ENCODE measurements around the gene G2E3. TPM values are rescaled to one million over a fixed set of nuclear protein-coding genes. Genes with fewer than 3 reads are reported as not detected.

Gene G2E3
- total and polyA plus RNA-seq, 11 donors = 2.4 to 10.2 (median 6.8) TPM

DNA sequence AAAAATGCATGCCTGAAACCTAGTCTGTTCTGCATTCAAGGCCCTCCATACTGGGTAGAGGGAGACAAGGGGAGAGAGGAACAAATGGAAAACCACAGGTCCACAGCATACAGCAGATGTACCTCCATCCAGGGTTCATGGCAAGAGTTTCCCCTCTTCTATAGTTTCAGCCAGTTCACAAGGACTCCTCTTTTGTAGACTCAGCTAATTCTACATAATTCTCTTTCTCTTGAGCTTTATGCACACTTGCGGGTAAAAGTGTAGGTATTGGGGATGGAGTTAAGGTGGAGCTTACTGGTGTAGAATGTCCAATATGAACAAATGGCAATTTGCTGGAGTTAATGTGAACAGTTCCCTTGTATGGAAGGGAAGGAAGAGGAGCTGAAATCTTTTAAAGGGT, 23.4 kb downstream of the G2E3 start:
- H3K4me3 ChIP-seq = no peak overlapping the region
- H3K4me1 ChIP-seq = peaks cover 0 to 4% (median 0%) of the 10 kb centered on the region in 12 donors
- H3K9me3 ChIP-seq = peaks cover 0 to 20% (median 4%) of the 10 kb centered on the region in 12 donors
- no peak overlapping the region for H3K27ac ChIP-seq
- ATAC-seq = no peak
- intact Hi-C loops (cut with DNase I) = no loop called here
- no peak for DNase-seq
- no peaks in the 10 kb centered on the region for H3K27me3 ChIP-seq
- no peak for TF ChIP-seq POLR2A (IDR thresholded peaks at IDR 0.05)
- TF ChIP-seq, protein P1, sequence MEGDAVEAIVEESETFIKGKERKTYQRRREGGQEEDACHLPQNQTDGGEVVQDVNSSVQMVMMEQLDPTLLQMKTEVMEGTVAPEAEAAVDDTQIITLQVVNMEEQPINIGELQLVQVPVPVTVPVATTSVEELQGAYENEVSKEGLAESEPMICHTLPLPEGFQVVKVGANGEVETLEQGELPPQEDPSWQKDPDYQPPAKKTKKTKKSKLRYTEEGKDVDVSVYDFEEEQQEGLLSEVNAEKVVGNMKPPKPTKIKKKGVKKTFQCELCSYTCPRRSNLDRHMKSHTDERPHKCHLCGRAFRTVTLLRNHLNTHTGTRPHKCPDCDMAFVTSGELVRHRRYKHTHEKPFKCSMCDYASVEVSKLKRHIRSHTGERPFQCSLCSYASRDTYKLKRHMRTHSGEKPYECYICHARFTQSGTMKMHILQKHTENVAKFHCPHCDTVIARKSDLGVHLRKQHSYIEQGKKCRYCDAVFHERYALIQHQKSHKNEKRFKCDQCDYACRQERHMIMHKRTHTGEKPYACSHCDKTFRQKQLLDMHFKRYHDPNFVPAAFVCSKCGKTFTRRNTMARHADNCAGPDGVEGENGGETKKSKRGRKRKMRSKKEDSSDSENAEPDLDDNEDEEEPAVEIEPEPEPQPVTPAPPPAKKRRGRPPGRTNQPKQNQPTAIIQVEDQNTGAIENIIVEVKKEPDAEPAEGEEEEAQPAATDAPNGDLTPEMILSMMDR (IDR thresholded peaks at IDR 0.05) = no peak
- H3K36me3 ChIP-seq = peaks cover 0 to 4% (median 0%) of the 10 kb centered on the region in 9 donors
- 93 to 100% (median 96%) methylated on average over 1 of the region's 1 CpG for WGBS, 4 donors

DNA sequence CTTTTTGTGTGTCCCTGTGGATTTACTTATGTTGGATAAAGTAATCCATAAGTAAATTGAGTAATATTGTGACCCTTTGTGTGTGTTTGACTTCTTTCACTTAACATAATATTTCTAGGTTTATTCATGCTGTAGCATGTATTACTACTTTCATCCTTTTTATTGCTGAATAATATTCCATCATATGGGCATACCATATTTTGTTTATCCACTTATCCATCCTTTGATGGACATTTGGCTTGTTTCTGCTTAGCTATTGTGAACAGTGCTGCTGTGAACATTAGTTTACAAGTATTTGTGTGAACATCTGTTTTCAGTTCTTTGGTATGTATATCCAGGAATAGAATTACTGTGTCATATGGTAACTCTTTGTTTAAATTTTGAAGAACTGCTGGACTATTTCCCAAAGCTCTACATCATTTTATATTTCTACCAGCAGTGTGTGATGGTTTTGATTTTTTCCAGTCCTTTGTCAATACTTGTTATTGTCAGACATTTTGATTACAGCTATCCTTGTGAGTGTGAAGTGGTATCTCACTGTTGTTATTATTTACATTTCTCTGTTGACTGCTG, 25.2 kb downstream of the G2E3 start:
- ATAC-seq = no peak
- DNase-seq = no peak
- peaks cover 0 to 3% (median 0%) of the 10 kb centered on the region in 12 donors for H3K4me1 ChIP-seq
- H3K4me3 ChIP-seq = no peak overlapping the region
- H3K27me3 ChIP-seq = no peaks in the 10 kb centered on the region
- TF ChIP-seq POLR2A (IDR thresholded peaks at IDR 0.05) = no peak
- TF ChIP-seq, protein P1 (IDR thresholded peaks at IDR 0.05) = no peak
- intact Hi-C loops (cut with DNase I) = no loop called here
- peaks cover 0 to 14% (median 5%) of the 10 kb centered on the region in 9 donors for H3K36me3 ChIP-seq
- H3K27ac ChIP-seq = no peak overlapping the region
- H3K9me3 ChIP-seq = peaks cover 0 to 20% (median 4%) of the 10 kb centered on the region in 12 donors

DNA sequence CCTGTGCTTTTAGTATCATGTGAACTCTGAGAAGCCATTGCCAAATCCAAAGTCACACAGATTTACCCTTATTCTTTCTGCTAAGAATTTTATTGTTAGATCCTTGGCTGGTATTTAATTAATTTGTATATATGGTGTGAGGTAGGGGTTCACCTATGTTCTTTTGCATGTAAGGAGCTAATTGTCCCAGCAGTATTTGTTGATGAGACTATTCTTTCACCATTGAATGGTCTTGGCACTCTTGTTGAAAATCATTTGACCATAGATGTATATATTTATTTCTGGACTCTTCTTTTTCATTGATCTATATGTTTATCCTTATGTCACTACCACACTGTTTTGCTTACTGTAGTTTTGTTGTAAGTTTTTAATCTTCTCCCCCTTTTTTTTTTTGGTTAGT, 26.2 kb downstream of the G2E3 start:
- H3K4me1 ChIP-seq = peaks cover 0 to 3% (median 0%) of the 10 kb centered on the region in 12 donors
- H3K27ac ChIP-seq = no peak overlapping the region
- DNase-seq = no peak
- no peaks in the 10 kb centered on the region for H3K27me3 ChIP-seq
- H3K4me3 ChIP-seq = no peak overlapping the region
- peaks cover 0 to 20% (median 4%) of the 10 kb centered on the region in 12 donors for H3K9me3 ChIP-seq
- intact Hi-C loops (cut with DNase I) = no loop called here
- peaks cover 0 to 25% (median 16%) of the 10 kb centered on the region in 9 donors for H3K36me3 ChIP-seq
- ATAC-seq = no peak
- TF ChIP-seq POLR2A (IDR thresholded peaks at IDR 0.05) = no peak
- TF ChIP-seq, protein P1 (IDR thresholded peaks at IDR 0.05) = no peak

DNA sequence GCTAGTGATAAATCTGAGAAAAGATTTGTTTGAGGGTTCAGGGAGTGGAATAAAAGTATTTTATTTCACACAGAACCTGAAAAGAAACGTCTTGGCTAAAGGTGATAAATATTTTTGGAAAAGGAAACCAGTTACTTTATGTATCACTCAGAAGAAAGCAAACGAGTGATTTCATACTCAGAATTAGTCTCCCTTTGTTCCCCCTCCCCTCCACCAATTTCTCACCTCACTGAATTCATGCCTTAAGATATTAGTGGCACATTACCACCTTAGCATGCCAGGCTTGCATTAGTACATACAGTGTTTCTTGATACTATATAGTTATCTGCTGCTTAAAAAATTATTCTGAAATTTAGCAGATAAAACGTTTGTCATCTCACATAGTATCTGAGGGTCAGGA, 28.2 kb downstream of the G2E3 start:
- WGBS, 4 donors = 68 to 71% (median 69%) methylated on average over 3 of the region's 3 CpGs
- Histone ChIP-seq H3K27ac (no peak overlapping the region), H3K4me1 (no peaks in the 10 kb centered on the region), H3K27me3 (no peaks in the 10 kb centered on the region), H3K4me3 (no peak overlapping the region), H3K9me3 (peaks cover 0 to 20% (median 4%) of the 10 kb centered on the region in 12 donors), H3K36me3 (peaks cover 0 to 39% (median 34%) of the 10 kb centered on the region in 9 donors)
- ATAC-seq = no peak
- TF ChIP-seq POLR2A (IDR thresholded peaks at IDR 0.05) = no peak
- TF ChIP-seq, protein P1 (IDR thresholded peaks at IDR 0.05) = no peak
- intact Hi-C loops (cut with DNase I) = no loop called here
- no peak for DNase-seq
